Stimulated activated memory B cell treated with anti-CD40 and anti-IgM and Interleukin-4, amounts not matched to agents 10 μg/mL and 1 μg/mL and 100 μg/mL, for 72 hours (primary cell): ENCODE data around the gene RANBP9.

ENCODE experiments used
- ATAC-seq: fragments of 150-1000 bp; cut with Tn5 transposase; 2 replicates; pipeline ENCODE4 v1.10.0; 2021
- H3K27ac Mint-ChIP-seq: one replicate; pipeline ENCODE4 v1.8.0; 2022; ENCODE audit warnings: mild to moderate bottlenecking, mixed read lengths
- H3K27me3 Mint-ChIP-seq: one replicate; pipeline ENCODE4 v1.8.0; 2022; ENCODE audit warnings: mixed read lengths
- H3K36me3 Mint-ChIP-seq: one replicate; pipeline ENCODE4 v1.8.0; 2022; ENCODE audit warnings: mixed read lengths
- H3K4me1 Mint-ChIP-seq: one replicate; pipeline ENCODE4 v1.8.0; 2022; ENCODE audit warnings: mixed read lengths
- H3K4me3 Mint-ChIP-seq: one replicate; pipeline ENCODE4 v1.8.0; 2022; ENCODE audit warnings: mild to moderate bottlenecking, moderate library complexity, mixed read lengths
- H3K9me3 Mint-ChIP-seq: one replicate; pipeline ENCODE4 v1.8.0; 2022; ENCODE audit warnings: mixed read lengths

RANBP9 gene

DNA sequence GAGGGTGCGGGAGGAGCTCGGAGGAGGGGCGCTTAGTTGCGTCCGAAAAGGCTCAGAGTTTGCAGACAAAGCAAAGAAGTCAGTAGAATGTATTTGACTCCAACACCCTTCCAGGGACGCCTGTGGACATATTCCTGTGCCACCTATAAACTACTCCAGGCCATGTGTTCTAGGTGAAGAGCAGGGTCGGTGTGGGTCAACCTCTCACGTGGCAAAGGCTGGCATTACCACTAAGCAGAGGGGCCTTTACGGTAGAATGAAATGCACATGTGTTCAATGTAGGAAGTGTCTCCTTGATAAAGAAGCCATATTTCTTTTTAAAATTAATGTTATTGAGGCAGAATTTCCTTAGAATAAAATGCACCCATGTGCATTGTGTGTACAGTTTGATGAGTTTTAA is 121.8 kb downstream of the RANBP9 start:
- Mint-ChIP-seq H3K4me3 (no peak overlapping the region), H3K4me1 (no peaks in the 10 kb centered on the region), H3K27ac (no peak overlapping the region), H3K27me3 (no peaks in the 10 kb centered on the region), H3K36me3 (peaks cover 25% of the 10 kb centered on the region), H3K9me3 (no peaks in the 10 kb centered on the region)
- ATAC-seq = no peak

DNA sequence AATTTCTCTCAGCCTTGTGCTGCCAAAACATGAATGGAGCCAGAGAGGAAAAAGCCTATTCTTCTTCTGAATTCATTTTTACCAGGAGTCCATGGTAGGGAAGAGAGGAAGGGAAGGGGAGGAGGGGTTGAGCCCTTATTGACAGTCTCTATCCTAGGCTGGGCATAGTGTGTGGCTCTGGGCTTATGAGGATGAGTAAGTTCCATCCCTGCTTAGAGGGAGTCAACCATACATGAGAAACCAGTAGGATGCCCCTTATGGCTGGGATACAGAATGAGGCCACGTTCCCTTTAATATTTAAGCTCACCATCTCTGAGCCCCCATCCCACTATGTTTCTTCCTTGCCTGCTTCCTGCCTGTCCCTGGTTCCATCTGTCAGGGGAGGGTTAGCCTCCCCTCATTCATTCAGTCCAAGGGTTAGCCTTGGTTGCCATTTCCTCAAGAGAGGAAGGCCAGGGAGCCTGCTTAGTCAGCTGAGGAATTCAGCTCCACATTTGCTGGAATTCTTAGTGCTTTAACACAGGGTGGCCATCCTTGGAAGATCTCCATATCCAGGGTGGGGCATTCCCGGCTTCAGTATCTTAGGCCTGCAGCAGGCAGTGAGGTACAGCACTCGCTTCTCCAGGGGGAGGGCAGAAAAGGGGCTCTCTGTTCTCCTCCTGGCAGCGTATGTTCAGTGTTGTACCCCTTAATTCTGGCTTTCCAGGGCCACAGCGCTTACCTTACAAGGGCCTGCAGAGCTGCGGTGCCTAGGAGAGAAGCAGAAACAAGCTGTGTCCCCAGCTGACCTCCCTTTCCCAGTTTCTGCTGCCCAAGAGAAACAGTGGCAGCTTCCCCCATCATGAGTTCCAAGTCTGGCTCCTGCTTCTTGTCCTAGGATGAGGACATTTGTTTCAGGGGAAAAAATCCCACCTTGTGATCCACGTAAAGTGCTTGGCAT is 124.8 kb downstream of the RANBP9 start:
- no peaks in the 10 kb centered on the region for H3K27me3 Mint-ChIP-seq
- H3K4me1 Mint-ChIP-seq = no peaks in the 10 kb centered on the region
- H3K27ac Mint-ChIP-seq = no peak overlapping the region
- H3K9me3 Mint-ChIP-seq = no peaks in the 10 kb centered on the region
- peaks cover 38% of the 10 kb centered on the region for H3K36me3 Mint-ChIP-seq
- no peak for ATAC-seq
- no peak overlapping the region for H3K4me3 Mint-ChIP-seq

DNA sequence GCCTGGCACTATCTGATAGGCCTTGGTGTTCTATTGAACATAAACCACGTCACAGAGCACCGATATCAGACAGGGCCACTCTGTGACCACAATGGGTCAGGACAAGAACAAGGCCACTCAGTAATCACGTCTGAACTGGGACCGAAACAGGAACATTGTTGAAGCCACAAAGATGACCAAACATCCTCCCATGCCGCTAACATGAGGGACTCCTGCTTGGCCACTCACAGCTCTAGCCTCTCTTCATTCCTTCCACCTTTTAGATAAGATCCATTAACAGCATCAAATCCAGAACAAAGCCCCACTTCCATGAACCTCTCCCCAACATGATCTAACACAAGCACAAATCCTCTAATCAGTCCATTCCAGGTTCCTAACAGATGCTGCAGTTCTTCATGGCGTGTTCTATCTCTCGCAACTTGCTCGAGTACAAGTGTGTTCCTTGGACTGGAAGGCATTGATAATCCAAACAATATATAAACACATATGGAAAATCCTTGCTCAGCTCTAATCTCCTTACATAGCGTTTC is 129.9 kb downstream of the RANBP9 start:
- H3K9me3 Mint-ChIP-seq = no peaks in the 10 kb centered on the region
- H3K4me3 Mint-ChIP-seq = no peak overlapping the region
- H3K4me1 Mint-ChIP-seq = no peaks in the 10 kb centered on the region
- no peak for ATAC-seq
- H3K27me3 Mint-ChIP-seq = no peaks in the 10 kb centered on the region
- H3K27ac Mint-ChIP-seq = no peak overlapping the region
- H3K36me3 Mint-ChIP-seq = peaks cover 35% of the 10 kb centered on the region

DNA sequence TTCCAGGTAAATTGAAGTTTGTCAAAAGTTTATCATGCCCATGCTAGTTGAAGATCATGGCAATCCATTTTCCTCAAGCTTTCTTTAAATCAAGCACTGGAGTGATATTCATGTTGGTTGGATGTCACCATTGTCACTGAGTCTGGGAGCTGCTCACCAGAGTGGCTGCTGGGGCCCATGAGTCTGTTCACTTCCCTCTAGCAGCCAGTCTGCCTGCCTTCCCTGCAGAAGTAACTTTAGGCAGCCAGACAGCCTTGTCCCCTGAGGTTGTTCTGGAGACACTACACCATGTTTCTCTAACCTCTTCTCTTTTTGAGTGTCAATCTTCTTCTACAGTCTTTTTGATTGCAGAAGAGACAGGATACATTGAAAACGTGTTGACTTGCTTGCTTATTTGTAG is 131.7 kb downstream of the RANBP9 start:
- Mint-ChIP-seq H3K4me3 (no peak overlapping the region), H3K4me1 (peaks cover 18% of the 10 kb centered on the region), H3K36me3 (peaks cover 29% of the 10 kb centered on the region), H3K27ac (no peak overlapping the region), H3K27me3 (no peaks in the 10 kb centered on the region), H3K9me3 (no peaks in the 10 kb centered on the region)
- no peak for ATAC-seq

DNA sequence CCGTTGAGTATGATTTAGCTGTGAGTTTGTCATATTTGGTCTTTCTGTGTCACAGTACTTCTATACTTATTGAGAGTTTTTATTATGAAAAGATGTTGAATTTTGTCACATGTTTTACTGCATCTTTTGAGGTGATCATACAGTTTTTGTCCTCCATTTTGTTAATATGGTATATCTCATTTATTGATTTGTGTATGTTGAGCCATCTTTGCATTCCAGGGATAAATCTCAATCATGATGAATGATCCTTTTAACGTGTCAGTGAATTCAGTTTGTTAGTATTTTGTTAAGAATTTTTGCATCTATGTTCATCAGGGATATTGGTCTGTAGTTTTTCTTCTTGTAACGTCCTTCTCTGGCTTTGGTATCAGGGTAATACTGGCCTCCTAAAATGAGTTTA is 133.7 kb downstream of the RANBP9 start:
- Mint-ChIP-seq H3K27me3 (no peaks in the 10 kb centered on the region), H3K36me3 (peaks cover 18% of the 10 kb centered on the region), H3K9me3 (no peaks in the 10 kb centered on the region), H3K4me1 (peaks cover 29% of the 10 kb centered on the region), H3K4me3 (no peak overlapping the region), H3K27ac (no peak overlapping the region)
- ATAC-seq = no peak

DNA sequence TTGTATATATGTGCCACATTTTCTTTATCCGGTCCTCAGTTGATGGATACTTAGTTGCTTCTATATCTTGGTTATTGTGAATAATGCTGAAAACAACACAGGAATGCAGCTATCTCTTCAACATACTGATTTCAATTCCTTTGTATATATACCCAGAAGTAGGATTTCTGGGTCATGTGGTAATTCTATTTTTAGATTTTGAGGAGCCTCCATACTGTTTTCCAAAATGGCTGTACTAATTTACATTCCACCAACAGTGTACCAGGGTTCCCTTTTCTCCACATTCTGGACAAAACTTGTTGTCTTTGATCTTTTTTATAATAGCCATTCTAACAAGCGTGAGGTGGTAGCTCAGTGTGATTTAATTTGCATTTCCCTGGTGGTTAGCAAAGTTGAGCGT is 135.6 kb downstream of the RANBP9 start:
- Mint-ChIP-seq H3K4me1 (peaks cover 29% of the 10 kb centered on the region), H3K27me3 (no peaks in the 10 kb centered on the region), H3K9me3 (no peaks in the 10 kb centered on the region), H3K27ac (peak overlapping the region; percentile 96), H3K36me3 (peaks cover 6% of the 10 kb centered on the region), H3K4me3 (peak overlapping the region; percentile 54)
- no peak for ATAC-seq

DNA sequence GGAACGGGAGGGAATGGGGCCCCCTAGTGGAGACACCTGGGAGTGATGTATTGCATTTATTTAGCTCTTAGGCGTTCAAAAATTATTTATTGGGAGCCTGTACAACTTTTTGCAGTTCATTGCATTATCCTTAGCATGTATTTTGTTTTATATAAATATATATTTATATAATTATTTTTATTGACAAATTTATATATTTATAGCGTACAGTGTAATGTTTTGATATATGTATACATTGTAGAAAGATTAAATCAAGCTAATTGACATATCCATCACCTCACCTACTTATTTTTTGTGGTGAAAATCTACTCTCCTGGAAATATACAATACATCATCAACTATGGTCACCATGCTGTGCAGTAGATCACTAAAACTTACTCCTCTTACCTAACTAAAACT is 136.3 kb downstream of the RANBP9 start:
- H3K4me1 Mint-ChIP-seq = peaks cover 29% of the 10 kb centered on the region
- no peaks in the 10 kb centered on the region for H3K9me3 Mint-ChIP-seq
- H3K27ac Mint-ChIP-seq = peak overlapping the region; percentile 96
- H3K36me3 Mint-ChIP-seq = peaks cover 2% of the 10 kb centered on the region
- ATAC-seq = no peak
- no peaks in the 10 kb centered on the region for H3K27me3 Mint-ChIP-seq
- peak overlapping the region; percentile 97 for H3K4me3 Mint-ChIP-seq

DNA sequence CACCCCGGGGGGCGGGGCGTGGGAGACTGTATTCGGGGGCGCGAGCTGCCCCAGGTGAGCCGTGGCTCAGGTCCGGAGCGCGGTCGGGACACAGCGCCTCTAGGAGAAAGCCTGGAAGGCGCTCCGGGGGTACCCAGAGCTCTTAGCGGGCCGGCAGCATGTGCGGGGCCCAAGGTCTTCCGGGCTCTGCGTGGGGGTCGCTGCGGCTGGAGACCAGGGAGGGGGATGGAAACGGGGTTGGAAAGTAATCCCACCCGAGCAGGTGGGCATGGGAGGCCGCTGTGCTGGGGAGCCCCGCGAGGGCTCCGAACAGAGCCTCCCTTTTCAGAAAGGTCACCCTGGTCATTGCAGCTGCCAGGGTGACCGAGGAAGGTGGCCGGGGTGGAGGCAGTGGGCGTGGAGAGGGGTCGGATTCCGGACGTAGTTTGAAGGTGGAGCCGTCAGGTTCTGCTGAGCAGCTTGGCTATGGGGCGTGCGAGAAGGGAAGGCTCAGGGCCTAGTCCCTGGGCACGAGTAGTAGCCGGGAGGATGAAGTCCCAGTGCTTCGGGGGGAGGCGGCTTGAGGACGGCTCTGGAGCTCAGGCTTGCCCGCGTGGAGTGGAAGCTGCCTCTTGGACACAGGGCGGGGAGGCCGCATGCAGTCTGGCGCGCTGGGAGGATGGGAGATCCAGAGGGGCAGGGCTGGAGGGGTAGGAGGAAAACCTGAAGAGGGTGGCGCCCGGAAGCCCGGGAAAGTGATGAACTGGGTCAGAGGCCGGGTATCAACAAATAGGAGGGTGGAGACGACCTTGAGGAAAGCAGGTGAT is 136.9 kb downstream of the RANBP9 start, which contains the start of gene SIRT5:
Gene SIRT5 (plus strand): TSS at position 31 of the 806 bp plus-strand sequence. CDS start 9,510 bp downstream, outside the sequence.
- Mint-ChIP-seq H3K9me3 (no peaks in the 10 kb centered on the region), H3K36me3 (no peaks in the 10 kb centered on the region), H3K4me1 (peaks cover 29% of the 10 kb centered on the region), H3K4me3 (peak within 1 kb of the TSS; percentile 97), H3K27me3 (no peaks in the 10 kb centered on the region), H3K27ac (peak within 1 kb of the TSS; percentile 96)
- ATAC-seq = peak; percentile 91

DNA sequence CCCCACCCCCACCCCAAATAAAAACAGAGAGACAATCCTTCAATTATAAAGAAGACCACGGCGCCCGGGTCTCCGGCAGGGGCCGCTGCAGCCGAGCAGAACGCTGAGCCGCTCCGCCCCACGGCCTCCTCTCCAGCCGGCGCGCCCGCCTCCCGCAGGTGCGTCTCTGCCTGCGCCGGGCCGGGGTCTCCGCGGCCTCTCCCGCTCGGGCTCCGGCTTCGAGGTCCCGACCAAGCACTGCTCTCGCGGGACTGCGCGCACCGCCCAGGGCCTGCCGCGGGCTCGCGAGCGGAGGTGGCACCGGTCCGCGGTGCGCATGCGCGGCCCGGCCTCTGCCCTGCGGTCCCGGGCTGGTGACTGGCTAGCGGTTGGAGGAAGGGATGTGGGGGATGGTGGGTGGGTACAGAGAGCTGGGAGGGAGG is 137.5 kb downstream of the RANBP9 start:
- H3K9me3 Mint-ChIP-seq = no peaks in the 10 kb centered on the region
- H3K36me3 Mint-ChIP-seq = no peaks in the 10 kb centered on the region
- peak; percentile 94 for ATAC-seq
- H3K4me1 Mint-ChIP-seq = peaks cover 29% of the 10 kb centered on the region
- peak overlapping the region; percentile 97 for H3K4me3 Mint-ChIP-seq
- H3K27ac Mint-ChIP-seq = peak overlapping the region; percentile 96
- no peaks in the 10 kb centered on the region for H3K27me3 Mint-ChIP-seq

DNA sequence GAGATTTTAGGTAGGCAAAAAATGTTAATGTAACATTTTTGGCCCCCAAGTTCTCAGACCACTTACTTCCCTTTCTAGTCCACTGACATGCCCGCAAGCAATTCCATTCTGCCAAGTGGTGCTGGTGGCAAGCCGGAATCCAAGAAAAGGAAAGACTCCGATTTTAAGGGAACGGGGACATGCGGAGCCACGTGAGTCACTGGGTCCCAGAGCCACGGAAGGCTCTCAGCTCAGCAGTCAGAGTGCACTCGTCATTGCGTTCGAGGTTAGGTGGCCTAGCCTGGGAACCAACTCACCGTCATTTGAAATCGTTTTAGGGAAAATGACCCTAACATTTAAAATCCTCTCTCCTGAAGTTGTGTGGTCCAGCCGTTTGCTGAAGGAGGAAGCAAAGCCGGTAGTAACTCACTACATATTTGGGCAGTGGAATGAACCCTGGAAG is 137.9 kb downstream of the RANBP9 start:
- H3K27ac Mint-ChIP-seq = peak overlapping the region; percentile 96
- no peaks in the 10 kb centered on the region for H3K27me3 Mint-ChIP-seq
- H3K9me3 Mint-ChIP-seq = no peaks in the 10 kb centered on the region
- peaks cover 29% of the 10 kb centered on the region for H3K4me1 Mint-ChIP-seq
- peak overlapping the region; percentile 97 for H3K4me3 Mint-ChIP-seq
- H3K36me3 Mint-ChIP-seq = no peaks in the 10 kb centered on the region
- no peak for ATAC-seq

DNA sequence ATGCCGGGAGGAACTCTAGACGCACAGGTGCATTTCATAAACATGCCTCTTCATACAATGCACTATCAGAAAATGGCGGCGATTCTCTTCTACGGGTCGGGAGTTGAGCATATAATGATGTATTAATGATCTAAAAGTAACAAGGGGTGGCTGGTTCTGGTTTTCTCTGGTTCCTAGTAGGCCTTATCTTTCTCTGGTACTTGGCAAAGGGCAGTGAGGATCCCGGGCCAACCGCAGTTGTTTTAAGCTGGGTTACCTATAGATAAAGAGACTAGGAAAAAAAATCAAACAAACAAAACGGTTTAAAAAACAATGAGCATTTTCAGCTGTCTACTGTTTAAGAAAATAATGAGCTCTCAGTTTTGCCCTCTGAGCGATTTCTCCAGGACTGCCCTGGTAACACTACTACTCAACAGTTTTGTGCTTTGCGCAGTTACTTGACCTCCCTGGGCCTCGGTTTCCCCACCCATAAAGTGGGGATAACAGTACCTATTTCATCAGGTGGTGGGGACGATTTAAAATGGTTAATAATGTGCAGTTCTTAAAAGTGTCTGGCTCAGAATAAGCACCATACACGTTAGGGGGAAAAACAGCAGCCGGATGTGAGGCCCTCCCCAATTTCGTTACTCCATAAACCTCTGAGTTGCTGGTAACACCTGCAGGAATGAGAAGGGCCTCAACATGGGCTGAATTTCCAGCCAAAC is 138.5 kb downstream of the RANBP9 start:
- Mint-ChIP-seq H3K9me3 (no peaks in the 10 kb centered on the region), H3K4me3 (peak overlapping the region; percentile 97), H3K27me3 (no peaks in the 10 kb centered on the region), H3K27ac (peak overlapping the region; percentile 96), H3K36me3 (no peaks in the 10 kb centered on the region), H3K4me1 (peaks cover 29% of the 10 kb centered on the region)
- no peak for ATAC-seq

DNA sequence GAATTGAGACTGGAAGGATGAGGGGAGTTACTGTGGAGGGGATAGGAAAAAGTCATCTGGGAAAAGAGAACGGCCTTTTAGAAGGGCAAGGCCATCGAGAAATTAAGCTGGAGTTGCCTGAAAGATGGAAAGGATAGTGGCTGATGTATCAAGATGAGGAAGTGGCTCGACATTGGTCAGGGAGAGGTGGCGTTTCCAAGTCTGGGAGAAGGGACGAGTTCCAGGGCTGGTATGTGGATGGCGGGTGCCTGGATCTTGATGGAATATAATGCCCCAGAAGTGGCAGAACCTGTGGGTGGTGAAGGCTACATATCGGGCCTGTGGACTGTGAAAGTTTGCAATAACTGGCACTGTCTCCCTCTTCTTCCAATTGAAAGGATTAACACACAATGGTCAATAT is 139.4 kb downstream of the RANBP9 start:
- Mint-ChIP-seq H3K36me3 (no peaks in the 10 kb centered on the region), H3K4me3 (no peak overlapping the region), H3K27me3 (no peaks in the 10 kb centered on the region), H3K9me3 (no peaks in the 10 kb centered on the region), H3K27ac (no peak overlapping the region), H3K4me1 (peaks cover 29% of the 10 kb centered on the region)
- ATAC-seq = no peak
